ENCODE data around the gene TMEM138. TPM values are rescaled to one million over a fixed set of nuclear protein-coding genes. Genes with fewer than 3 reads are reported as not detected.

TMEM138 gene
- total and polyA plus RNA-seq, 5 donors from 2014 or later: 48.6 to 73.2 (median 59.9) TPM

DNA sequence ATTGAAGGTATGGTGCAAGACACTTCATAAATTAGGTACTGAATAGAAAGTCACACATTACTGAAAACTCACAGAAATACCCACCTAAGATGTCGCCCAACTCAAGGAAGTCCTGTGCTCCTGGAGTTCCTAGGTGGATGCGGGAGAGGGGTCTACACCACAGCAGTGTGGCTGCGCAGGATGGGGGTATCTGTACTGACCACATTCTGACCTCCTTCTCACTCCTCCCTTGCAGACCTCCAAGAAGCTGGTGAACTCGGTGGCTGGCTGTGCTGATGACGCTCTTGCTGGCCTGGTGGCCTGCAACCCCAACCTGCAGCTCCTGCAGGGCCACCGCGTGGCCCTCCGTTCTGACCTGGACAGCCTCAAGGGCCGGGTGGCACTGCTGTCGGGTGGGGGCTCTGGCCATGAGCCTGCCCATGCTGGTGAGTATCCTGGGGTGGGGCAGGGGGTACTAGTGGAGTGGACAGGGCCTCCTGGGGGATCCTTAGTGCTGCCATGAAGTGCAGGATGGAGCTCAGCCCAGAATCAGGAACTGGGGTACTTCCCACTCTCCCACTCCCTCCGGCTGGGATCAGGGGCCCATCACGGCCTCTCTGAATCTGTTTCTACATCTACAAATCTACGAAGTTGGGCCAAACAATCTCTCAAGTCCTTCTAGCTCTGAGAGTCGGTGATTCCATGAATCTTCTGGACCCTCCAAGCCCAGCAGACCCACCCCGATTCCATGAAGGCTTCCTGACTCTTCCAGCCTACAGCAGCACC, 24.3 kb upstream of the TMEM138 start:
- peaks cover 20% of the 10 kb centered on the region for H3K36me3 Mint-ChIP-seq
- H3K4me3 Mint-ChIP-seq: no peak overlapping the region
- H3K27me3 Mint-ChIP-seq: no peaks in the 10 kb centered on the region
- H3K4me1 Mint-ChIP-seq: peaks cover 0 to 32% (median 13%) of the 10 kb centered on the region in 4 donors
- H3K9me3 Mint-ChIP-seq: no peaks in the 10 kb centered on the region
- peaks cover 4% of the 10 kb centered on the region for H3K36me3 ChIP-seq (ENCODE audit: control insufficient read depth, insufficient read depth, low read length)
- H3K27me3 ChIP-seq (ENCODE audit: control insufficient read depth, insufficient read depth, low read length): no peaks in the 10 kb centered on the region
- no peak overlapping the region for H3K27ac Mint-ChIP-seq
- H3K4me3 ChIP-seq (ENCODE audit: low read depth, low read length): no peak overlapping the region
- peaks cover 12% of the 10 kb centered on the region for H3K4me1 ChIP-seq (ENCODE audit: control insufficient read depth, insufficient read depth, low read length, poor library complexity, severe bottlenecking)
- ATAC-seq (ENCODE audit: low read depth in 2 of 2) (no peak), DNase-seq (no peak)
- H3K27ac ChIP-seq (ENCODE audit: insufficient read depth, low read length, poor library complexity, severe bottlenecking): no peak overlapping the region
- H3K9me3 ChIP-seq (ENCODE audit: control insufficient read depth in 2 of 2, low read length in 2 of 2): no peaks in the 10 kb centered on the region

DNA sequence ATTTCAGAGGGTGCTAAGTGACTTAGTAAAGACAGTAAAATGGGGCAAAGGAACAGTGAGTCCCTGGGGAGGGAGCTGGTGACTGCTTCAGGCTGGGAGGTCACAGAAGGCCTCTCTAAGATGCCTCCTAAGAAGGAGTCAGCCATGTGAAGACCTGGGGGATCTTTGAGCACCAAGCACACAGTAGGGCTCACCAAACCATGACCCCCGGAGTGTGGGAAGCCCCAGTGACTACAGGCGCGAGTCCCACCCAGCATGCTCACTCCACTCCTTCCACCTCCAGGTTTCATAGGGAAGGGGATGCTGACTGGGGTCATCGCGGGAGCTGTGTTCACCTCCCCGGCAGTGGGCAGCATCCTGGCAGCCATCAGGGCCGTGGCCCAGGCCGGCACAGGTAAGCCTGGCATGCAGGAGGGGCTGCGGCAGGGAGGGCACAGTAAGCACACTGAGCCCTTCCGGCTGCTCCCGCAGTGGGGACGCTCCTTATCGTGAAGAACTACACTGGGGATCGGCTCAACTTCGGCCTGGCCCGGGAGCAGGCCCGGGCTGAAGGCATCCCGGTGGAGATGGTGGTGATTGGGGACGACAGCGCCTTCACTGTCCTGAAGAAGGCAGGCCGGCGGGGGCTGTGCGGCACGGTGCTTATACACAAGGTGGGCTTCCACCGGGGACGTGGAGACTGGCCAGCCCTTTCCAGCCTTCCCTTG, 23.2 kb upstream of the TMEM138 start:
- Histone ChIP-seq H3K4me3 (ENCODE audit: low read depth, low read length) (no peak overlapping the region), H3K4me1 (ENCODE audit: control insufficient read depth, insufficient read depth, low read length, poor library complexity, severe bottlenecking) (peaks cover 4% of the 10 kb centered on the region), H3K9me3 (ENCODE audit: control insufficient read depth in 2 of 2, low read length in 2 of 2) (no peaks in the 10 kb centered on the region), H3K36me3 (ENCODE audit: control insufficient read depth, insufficient read depth, low read length) (peaks cover 4% of the 10 kb centered on the region), H3K27ac (ENCODE audit: insufficient read depth, low read length, poor library complexity, severe bottlenecking) (no peak overlapping the region), H3K27me3 (ENCODE audit: control insufficient read depth, insufficient read depth, low read length) (no peaks in the 10 kb centered on the region)
- H3K27me3 Mint-ChIP-seq: no peaks in the 10 kb centered on the region
- peaks cover 20% of the 10 kb centered on the region for H3K36me3 Mint-ChIP-seq
- no peak overlapping the region for H3K27ac Mint-ChIP-seq
- DNase-seq (no peak), ATAC-seq (ENCODE audit: low read depth in 2 of 2) (no peak)
- no peaks in the 10 kb centered on the region for H3K9me3 Mint-ChIP-seq
- H3K4me3 Mint-ChIP-seq: no peak overlapping the region
- peaks cover 0 to 24% (median 8%) of the 10 kb centered on the region in 4 donors for H3K4me1 Mint-ChIP-seq

DNA sequence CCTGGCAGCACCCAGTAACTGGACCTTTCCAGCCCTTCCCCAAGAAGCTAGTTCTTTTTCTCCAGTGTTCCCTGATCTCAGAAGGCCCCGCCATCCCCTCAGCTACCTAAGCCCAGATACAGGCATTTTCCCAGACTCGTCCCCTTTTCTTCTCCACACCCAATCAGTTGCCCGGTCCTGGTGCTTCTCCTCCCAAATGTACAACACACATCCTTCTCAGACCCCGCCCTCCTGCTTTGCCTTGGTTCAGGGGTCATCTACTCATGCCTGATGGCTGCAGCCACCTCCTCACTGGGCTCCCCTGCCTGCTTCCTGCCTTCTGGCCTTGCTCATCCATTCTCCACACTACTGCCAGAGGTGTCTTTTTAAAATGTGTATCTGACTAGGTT, 22.7 kb upstream of the TMEM138 start:
- Histone ChIP-seq H3K4me1 (ENCODE audit: control insufficient read depth, insufficient read depth, low read length, poor library complexity, severe bottlenecking) (peaks cover 3% of the 10 kb centered on the region), H3K9me3 (ENCODE audit: control insufficient read depth in 2 of 2, low read length in 2 of 2) (no peaks in the 10 kb centered on the region), H3K36me3 (ENCODE audit: control insufficient read depth, insufficient read depth, low read length) (peaks cover 4% of the 10 kb centered on the region), H3K27ac (ENCODE audit: insufficient read depth, low read length, poor library complexity, severe bottlenecking) (no peak overlapping the region), H3K27me3 (ENCODE audit: control insufficient read depth, insufficient read depth, low read length) (no peaks in the 10 kb centered on the region), H3K4me3 (ENCODE audit: low read depth, low read length) (no peak overlapping the region)
- no peak overlapping the region for H3K27ac Mint-ChIP-seq
- no peak overlapping the region for H3K4me3 Mint-ChIP-seq
- DNase-seq (no peak), ATAC-seq (ENCODE audit: low read depth in 2 of 2) (no peak)
- no peaks in the 10 kb centered on the region for H3K9me3 Mint-ChIP-seq
- H3K27me3 Mint-ChIP-seq: no peaks in the 10 kb centered on the region
- peaks cover 20% of the 10 kb centered on the region for H3K36me3 Mint-ChIP-seq
- peaks cover 0 to 18% (median 5%) of the 10 kb centered on the region in 4 donors for H3K4me1 Mint-ChIP-seq

- peaks cover 0 to 9% (median 3%) of the 10 kb centered on the region in 4 donors for H3K4me1 Mint-ChIP-seq
- no peak overlapping the region for H3K4me3 Mint-ChIP-seq
- peaks cover 20% of the 10 kb centered on the region for H3K36me3 Mint-ChIP-seq
- no peak for ATAC-seq (ENCODE audit: low read depth in 2 of 2)
- no peaks in the 10 kb centered on the region for H3K9me3 Mint-ChIP-seq
- no peak overlapping the region for H3K4me3 ChIP-seq (ENCODE audit: low read depth, low read length)
- H3K27me3 ChIP-seq (ENCODE audit: control insufficient read depth, insufficient read depth, low read length): no peaks in the 10 kb centered on the region
- H3K27ac Mint-ChIP-seq: no peak overlapping the region
- peaks cover 4% of the 10 kb centered on the region for H3K36me3 ChIP-seq (ENCODE audit: control insufficient read depth, insufficient read depth, low read length)
- no peaks in the 10 kb centered on the region for H3K9me3 ChIP-seq (ENCODE audit: control insufficient read depth in 2 of 2, low read length in 2 of 2)
- no peak overlapping the region for H3K27ac ChIP-seq (ENCODE audit: insufficient read depth, low read length, poor library complexity, severe bottlenecking)
- no peak for DNase-seq
- H3K4me1 ChIP-seq (ENCODE audit: control insufficient read depth, insufficient read depth, low read length, poor library complexity, severe bottlenecking): peaks cover 2% of the 10 kb centered on the region
- H3K27me3 Mint-ChIP-seq: no peaks in the 10 kb centered on the region
Measured at GRCh38 chr11:61340979-61341378, 21.2 kb upstream of the TMEM138 start.

- no peaks in the 10 kb centered on the region for H3K27me3 Mint-ChIP-seq
- Histone ChIP-seq H3K27ac (ENCODE audit: insufficient read depth, low read length, poor library complexity, severe bottlenecking) (no peak overlapping the region), H3K4me3 (ENCODE audit: low read depth, low read length) (no peak overlapping the region), H3K9me3 (ENCODE audit: control insufficient read depth in 2 of 2, low read length in 2 of 2) (no peaks in the 10 kb centered on the region), H3K27me3 (ENCODE audit: control insufficient read depth, insufficient read depth, low read length) (no peaks in the 10 kb centered on the region), H3K36me3 (ENCODE audit: control insufficient read depth, insufficient read depth, low read length) (peaks cover 4% of the 10 kb centered on the region), H3K4me1 (ENCODE audit: control insufficient read depth, insufficient read depth, low read length, poor library complexity, severe bottlenecking) (no peaks in the 10 kb centered on the region)
- peaks cover 20% of the 10 kb centered on the region for H3K36me3 Mint-ChIP-seq
- peaks cover 0 to 3% (median under 1%) of the 10 kb centered on the region in 4 donors for H3K4me1 Mint-ChIP-seq
- H3K9me3 Mint-ChIP-seq: no peaks in the 10 kb centered on the region
- no peak overlapping the region for H3K27ac Mint-ChIP-seq
- DNase-seq (no peak), ATAC-seq (ENCODE audit: low read depth in 2 of 2) (no peak)
- H3K4me3 Mint-ChIP-seq: no peak overlapping the region
Measured at GRCh38 chr11:61341706-61342105, 20.5 kb upstream of the TMEM138 start.

DNA sequence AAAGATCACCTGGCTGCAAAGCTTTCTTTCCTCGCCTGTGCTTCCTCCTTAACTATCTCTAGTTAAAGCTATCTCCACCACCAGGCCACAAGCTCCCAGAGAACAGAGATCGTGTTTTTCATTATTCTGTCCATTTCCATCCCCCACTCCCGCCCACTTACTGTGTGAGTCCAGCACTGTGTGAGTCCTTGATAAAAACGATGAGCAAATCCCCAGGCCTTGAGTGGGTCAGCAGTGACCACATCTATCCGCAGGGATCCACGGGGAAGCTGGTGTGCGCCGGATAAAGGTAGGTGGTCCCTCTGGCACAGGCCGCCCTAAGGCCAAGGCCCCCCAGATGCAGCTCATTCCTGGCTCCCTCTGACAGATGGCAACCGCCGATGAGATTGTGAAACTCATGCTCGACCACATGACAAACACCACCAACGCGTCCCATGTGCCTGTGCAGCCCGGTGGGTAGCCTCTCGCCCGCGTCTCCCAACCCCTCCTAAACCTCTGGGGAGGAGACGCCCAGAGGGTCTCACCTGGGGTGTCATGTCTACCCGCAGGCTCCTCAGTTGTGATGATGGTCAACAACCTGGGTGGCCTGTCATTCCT, 19.9 kb upstream of the TMEM138 start:
- no peaks in the 10 kb centered on the region for H3K4me1 ChIP-seq (ENCODE audit: control insufficient read depth, insufficient read depth, low read length, poor library complexity, severe bottlenecking)
- peaks cover 4% of the 10 kb centered on the region for H3K36me3 ChIP-seq (ENCODE audit: control insufficient read depth, insufficient read depth, low read length)
- no peaks in the 10 kb centered on the region for H3K9me3 ChIP-seq (ENCODE audit: control insufficient read depth in 2 of 2, low read length in 2 of 2)
- H3K36me3 Mint-ChIP-seq: peaks cover 20% of the 10 kb centered on the region
- no peak overlapping the region for H3K27ac Mint-ChIP-seq
- peaks cover 0 to 2% (median 0%) of the 10 kb centered on the region in 4 donors for H3K4me1 Mint-ChIP-seq
- H3K27me3 ChIP-seq (ENCODE audit: control insufficient read depth, insufficient read depth, low read length): no peaks in the 10 kb centered on the region
- no peak for ATAC-seq (ENCODE audit: low read depth in 2 of 2)
- H3K27me3 Mint-ChIP-seq: no peaks in the 10 kb centered on the region
- H3K4me3 Mint-ChIP-seq: no peak overlapping the region
- no peaks in the 10 kb centered on the region for H3K9me3 Mint-ChIP-seq
- no peak overlapping the region for H3K27ac ChIP-seq (ENCODE audit: insufficient read depth, low read length, poor library complexity, severe bottlenecking)
- no peak overlapping the region for H3K4me3 ChIP-seq (ENCODE audit: low read depth, low read length)
- DNase-seq: no peak

- no peaks in the 10 kb centered on the region for H3K9me3 ChIP-seq (ENCODE audit: control insufficient read depth in 2 of 2, low read length in 2 of 2)
- Mint-ChIP-seq H3K9me3 (no peaks in the 10 kb centered on the region), H3K4me1 (peaks cover 0 to 2% (median 0%) of the 10 kb centered on the region in 4 donors), H3K27me3 (no peaks in the 10 kb centered on the region), H3K36me3 (peaks cover 17% of the 10 kb centered on the region), H3K27ac (peak overlapping the region in 1 of 3 donors; percentile 69), H3K4me3 (no peak overlapping the region)
- peaks cover 14% of the 10 kb centered on the region for H3K36me3 ChIP-seq (ENCODE audit: control insufficient read depth, insufficient read depth, low read length)
- H3K27ac ChIP-seq (ENCODE audit: insufficient read depth, low read length, poor library complexity, severe bottlenecking): no peak overlapping the region
- no peak overlapping the region for H3K4me3 ChIP-seq (ENCODE audit: low read depth, low read length)
- no peak for DNase-seq
- no peaks in the 10 kb centered on the region for H3K27me3 ChIP-seq (ENCODE audit: control insufficient read depth, insufficient read depth, low read length)
- ATAC-seq (ENCODE audit: low read depth in 2 of 2): no peak
- no peaks in the 10 kb centered on the region for H3K4me1 ChIP-seq (ENCODE audit: control insufficient read depth, insufficient read depth, low read length, poor library complexity, severe bottlenecking)
Measured at GRCh38 chr11:61343792-61344745, 18.1 kb upstream of the TMEM138 start.

Data from CD4-positive, CD25-positive, alpha-beta regulatory T cell (primary cell).